Measurements from ENCODE around the gene TFCP2L1. TPM values are rescaled to one million over a fixed set of nuclear protein-coding genes. Genes with fewer than 3 reads are reported as not detected.

TFCP2L1 gene
- total RNA-seq, 4 donors from 2014 or later, result 0.39 to 1.6 (median 0.46) TPM

DNA sequence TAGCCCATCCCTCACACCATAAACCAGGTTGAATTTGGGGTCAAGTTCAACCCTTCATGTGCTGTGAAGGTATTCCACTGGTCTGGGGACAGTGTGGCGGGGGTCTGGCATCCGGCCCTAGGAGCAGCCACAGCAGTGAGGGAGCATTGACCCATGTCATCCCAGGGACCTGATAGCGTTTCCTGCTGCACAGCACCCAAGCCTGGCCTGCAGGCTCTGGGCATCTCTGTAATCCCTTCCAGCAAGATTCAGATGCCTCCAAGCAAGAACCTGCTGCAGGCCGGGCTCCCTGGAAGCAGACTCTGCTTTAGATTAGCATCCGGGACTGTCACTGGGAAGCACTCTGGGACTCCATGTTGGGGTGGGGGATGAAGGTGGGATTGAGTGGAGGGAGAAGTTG is 90.4 kb downstream of the TFCP2L1 start:
- Histone ChIP-seq H3K4me3 (no peak overlapping the region), H3K27me3 (no peaks in the 10 kb centered on the region), H3K36me3 (no peaks in the 10 kb centered on the region), H3K4me1 (no peaks in the 10 kb centered on the region), H3K27ac (replicated peaks in 1 of 4) (no peak overlapping the region), H3K9me3 (no peaks in the 10 kb centered on the region)
- intact Hi-C loops (cut with DNase I), result no loop called here
- TF ChIP-seq, protein P1, sequence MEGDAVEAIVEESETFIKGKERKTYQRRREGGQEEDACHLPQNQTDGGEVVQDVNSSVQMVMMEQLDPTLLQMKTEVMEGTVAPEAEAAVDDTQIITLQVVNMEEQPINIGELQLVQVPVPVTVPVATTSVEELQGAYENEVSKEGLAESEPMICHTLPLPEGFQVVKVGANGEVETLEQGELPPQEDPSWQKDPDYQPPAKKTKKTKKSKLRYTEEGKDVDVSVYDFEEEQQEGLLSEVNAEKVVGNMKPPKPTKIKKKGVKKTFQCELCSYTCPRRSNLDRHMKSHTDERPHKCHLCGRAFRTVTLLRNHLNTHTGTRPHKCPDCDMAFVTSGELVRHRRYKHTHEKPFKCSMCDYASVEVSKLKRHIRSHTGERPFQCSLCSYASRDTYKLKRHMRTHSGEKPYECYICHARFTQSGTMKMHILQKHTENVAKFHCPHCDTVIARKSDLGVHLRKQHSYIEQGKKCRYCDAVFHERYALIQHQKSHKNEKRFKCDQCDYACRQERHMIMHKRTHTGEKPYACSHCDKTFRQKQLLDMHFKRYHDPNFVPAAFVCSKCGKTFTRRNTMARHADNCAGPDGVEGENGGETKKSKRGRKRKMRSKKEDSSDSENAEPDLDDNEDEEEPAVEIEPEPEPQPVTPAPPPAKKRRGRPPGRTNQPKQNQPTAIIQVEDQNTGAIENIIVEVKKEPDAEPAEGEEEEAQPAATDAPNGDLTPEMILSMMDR (IDR thresholded peaks at IDR 0.05), result no peak
- TF ChIP-seq EP300 (IDR thresholded peaks at IDR 0.05), result no peak
- no peak for TF ChIP-seq POLR2A (IDR thresholded peaks at IDR 0.05; ENCODE audit: low read depth)
- TF ChIP-seq POLR2AphosphoS5 (IDR thresholded peaks at IDR 0.05), result no peak
- WGBS, result 100% methylated on average over 1 of the region's 5 CpGs
- no peak for DNase-seq (ENCODE audit: extremely low spot score)

DNA sequence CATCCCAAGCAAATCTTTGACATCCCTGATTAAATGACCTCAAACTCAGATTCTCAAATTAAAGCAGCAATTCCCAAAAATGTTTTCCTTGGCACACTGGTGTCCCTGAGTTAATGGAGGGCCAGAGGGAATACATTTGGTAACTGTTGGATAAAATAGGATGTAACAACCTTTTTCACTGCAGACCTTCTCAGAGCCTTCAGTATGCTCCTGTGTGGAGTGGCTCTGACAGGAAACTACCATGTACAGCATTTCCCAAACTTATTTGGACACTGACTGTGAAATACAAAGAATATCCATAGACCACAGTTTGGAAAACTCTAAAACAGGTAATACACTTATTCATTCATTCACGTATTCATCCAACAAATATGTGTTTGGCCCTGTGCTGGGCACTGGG is 91.8 kb downstream of the TFCP2L1 start:
- H3K4me1 ChIP-seq, result no peaks in the 10 kb centered on the region
- H3K27ac ChIP-seq (replicated peaks in 1 of 4), result no peak overlapping the region
- TF ChIP-seq EP300 (IDR thresholded peaks at IDR 0.05) (no peak), POLR2AphosphoS5 (IDR thresholded peaks at IDR 0.05) (no peak), POLR2A (IDR thresholded peaks at IDR 0.05; ENCODE audit: low read depth) (no peak)
- TF ChIP-seq, protein P1 (IDR thresholded peaks at IDR 0.05), result no peak
- no peaks in the 10 kb centered on the region for H3K9me3 ChIP-seq
- no peaks in the 10 kb centered on the region for H3K36me3 ChIP-seq
- WGBS, result 100% methylated on average over 1 of the region's 1 CpG
- DNase-seq (ENCODE audit: extremely low spot score), result no peak
- no peak overlapping the region for H3K4me3 ChIP-seq
- intact Hi-C loops (cut with DNase I), result no loop called here
- no peaks in the 10 kb centered on the region for H3K27me3 ChIP-seq

DNA sequence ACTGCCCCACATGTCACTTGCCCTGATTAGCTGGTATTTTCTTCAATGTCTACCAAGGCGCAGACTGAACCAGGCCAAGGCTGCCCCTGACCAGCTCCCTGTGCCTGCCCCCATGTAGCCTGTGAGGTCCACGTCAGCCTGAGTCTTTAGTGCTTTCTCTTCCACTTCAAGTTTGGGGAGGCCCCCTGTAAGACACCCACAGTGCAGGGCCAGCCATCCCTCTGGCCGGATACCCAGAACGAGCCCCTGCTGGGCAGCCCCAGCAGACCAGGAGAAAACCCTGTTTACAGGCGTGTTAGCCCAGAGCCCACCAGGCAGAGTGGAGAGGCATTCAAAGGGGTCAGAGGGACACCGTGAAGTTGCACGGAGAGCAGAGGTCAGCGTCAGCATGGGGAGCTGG is 92.4 kb downstream of the TFCP2L1 start:
- DNase-seq (ENCODE audit: extremely low spot score), result no peak
- no peaks in the 10 kb centered on the region for H3K4me1 ChIP-seq
- H3K27ac ChIP-seq (replicated peaks in 1 of 4), result no peak overlapping the region
- no peaks in the 10 kb centered on the region for H3K36me3 ChIP-seq
- TF ChIP-seq POLR2AphosphoS5 (IDR thresholded peaks at IDR 0.05) (no peak), EP300 (IDR thresholded peaks at IDR 0.05) (no peak), POLR2A (IDR thresholded peaks at IDR 0.05; ENCODE audit: low read depth) (no peak)
- TF ChIP-seq, protein P1 (IDR thresholded peaks at IDR 0.05), result no peak
- no peak overlapping the region for H3K4me3 ChIP-seq
- intact Hi-C loops (cut with DNase I), result no loop called here
- H3K27me3 ChIP-seq, result no peaks in the 10 kb centered on the region
- WGBS, result 87% methylated on average over 6 of the region's 8 CpGs
- H3K9me3 ChIP-seq, result no peaks in the 10 kb centered on the region

DNA sequence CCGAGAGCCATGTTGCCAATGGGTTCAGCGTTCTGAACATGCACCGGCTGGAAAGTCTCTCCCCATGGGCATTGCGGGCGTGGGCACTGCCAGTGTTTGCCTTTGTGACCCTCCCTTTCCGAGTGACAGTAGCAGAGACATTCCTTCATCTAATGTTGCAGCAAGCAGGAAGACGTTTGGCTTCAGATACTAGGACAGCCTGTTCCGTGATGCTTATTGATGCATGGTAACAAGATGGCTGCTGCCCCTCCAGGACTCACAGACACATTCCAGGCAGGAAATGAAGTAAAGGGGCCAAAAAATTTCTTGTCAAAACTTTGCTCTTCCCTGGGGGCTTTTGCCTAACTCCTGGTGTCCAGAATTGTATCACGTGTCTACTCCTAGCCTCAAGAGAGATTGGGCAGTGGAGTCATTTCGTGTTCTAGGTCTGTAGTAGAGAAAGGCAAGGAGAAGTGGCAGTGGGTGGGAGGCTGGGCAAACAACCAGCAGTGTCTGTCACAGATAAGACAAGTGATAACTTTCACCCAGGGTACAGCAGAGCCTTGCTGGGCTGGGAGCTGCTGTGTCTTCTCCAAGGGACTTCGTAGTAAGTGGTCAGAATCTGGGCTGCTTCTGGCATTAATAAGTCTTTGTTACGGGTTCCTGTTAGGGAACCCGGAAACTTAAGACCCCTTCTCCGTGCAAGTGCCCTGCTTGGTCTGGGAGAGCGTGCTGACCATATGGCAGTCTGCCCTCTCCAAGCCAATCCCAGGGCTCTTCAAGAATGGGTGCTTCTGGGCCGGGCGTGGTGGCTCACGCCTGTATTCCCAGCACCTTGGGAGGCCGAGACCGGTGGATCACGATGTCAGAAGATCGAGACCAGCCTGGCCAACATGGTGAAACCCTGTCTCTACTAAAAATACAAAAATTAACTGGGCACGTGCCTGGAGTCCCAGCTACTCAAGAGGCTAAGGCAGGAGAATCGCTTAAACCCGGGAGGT is 93.5 kb downstream of the TFCP2L1 start:
- H3K27ac ChIP-seq (replicated peaks in 1 of 4), result no peak overlapping the region
- H3K36me3 ChIP-seq, result no peaks in the 10 kb centered on the region
- H3K4me1 ChIP-seq, result no peaks in the 10 kb centered on the region
- no peak for DNase-seq (ENCODE audit: extremely low spot score)
- no peaks in the 10 kb centered on the region for H3K27me3 ChIP-seq
- intact Hi-C loops (cut with DNase I), result no loop called here
- TF ChIP-seq, protein P1 (IDR thresholded peaks at IDR 0.05), result no peak
- TF ChIP-seq EP300 (IDR thresholded peaks at IDR 0.05) (no peak), POLR2AphosphoS5 (IDR thresholded peaks at IDR 0.05) (no peak), POLR2A (IDR thresholded peaks at IDR 0.05; ENCODE audit: low read depth) (no peak)
- no peaks in the 10 kb centered on the region for H3K9me3 ChIP-seq
- WGBS, result 92% methylated on average over 23 of the region's 25 CpGs
- H3K4me3 ChIP-seq, result no peak overlapping the region

All from esophagus muscularis mucosa (tissue), 4 donors.